Stomach (tissue), 4 donors: ENCODE results near the gene PACSIN3.
"Not testable (repeated sequence)": the region's sequence is repeated elsewhere in the genome, so short reads cannot be mapped to it uniquely, and the experiment has no call there.

Experiments
- POLR2A ChIP-seq, 4 donors: fragments of 450-650 bp; IDR thresholded peaks; one replicate each; pipeline ENCODE4 v1.6.1; 2016; ENCODE audit warnings: antibody characterized with exemption in 4 of 4, control low read depth in 2 of 4, mild to moderate bottlenecking in 1 of 4, moderate library complexity in 1 of 4
- TF ChIP-seq, protein P1 (sequence below), 7 experiments: fragments of 450-650 bp in 4 of 7; fragments of 200-600 bp in 3 of 7; sonication (generic) in 3 of 7; IDR thresholded peaks; one replicate each; pipeline ENCODE4 v1.5.1; 2016 to 2019; ENCODE audit warnings: antibody characterized with exemption in 7 of 7, control low read depth in 2 of 7, mild to moderate bottlenecking in 1 of 7

DNA sequence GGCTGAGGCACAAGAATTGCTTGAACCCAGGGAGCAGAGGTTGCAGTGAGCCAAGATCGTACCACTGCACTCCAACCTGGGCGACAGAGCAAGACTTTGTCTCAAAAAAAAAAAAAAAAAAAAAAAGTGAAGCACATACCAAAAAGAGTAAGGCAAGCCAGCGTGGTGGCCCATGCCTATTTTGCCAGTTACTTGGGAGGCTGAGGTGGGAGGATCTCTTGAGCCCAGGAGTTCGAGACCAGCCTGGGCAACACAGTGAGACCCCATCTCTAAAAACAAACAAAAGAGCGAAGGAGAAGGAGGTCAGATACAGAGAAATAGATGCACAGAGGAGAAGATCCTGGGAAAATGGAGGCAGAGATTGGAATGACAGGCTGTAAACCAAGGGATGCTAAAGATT, 20.3 kb upstream of the PACSIN3 start:
- TF ChIP-seq, protein P1, sequence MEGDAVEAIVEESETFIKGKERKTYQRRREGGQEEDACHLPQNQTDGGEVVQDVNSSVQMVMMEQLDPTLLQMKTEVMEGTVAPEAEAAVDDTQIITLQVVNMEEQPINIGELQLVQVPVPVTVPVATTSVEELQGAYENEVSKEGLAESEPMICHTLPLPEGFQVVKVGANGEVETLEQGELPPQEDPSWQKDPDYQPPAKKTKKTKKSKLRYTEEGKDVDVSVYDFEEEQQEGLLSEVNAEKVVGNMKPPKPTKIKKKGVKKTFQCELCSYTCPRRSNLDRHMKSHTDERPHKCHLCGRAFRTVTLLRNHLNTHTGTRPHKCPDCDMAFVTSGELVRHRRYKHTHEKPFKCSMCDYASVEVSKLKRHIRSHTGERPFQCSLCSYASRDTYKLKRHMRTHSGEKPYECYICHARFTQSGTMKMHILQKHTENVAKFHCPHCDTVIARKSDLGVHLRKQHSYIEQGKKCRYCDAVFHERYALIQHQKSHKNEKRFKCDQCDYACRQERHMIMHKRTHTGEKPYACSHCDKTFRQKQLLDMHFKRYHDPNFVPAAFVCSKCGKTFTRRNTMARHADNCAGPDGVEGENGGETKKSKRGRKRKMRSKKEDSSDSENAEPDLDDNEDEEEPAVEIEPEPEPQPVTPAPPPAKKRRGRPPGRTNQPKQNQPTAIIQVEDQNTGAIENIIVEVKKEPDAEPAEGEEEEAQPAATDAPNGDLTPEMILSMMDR (IDR thresholded peaks at IDR 0.05) = not testable (repeated sequence)
- not testable (repeated sequence) for TF ChIP-seq POLR2A (IDR thresholded peaks at IDR 0.05)
